ENCODE measurements around the gene FSTL3. TPM values are rescaled to one million over a fixed set of nuclear protein-coding genes. Genes with fewer than 3 reads are reported as not detected.

The FSTL3 gene
- total RNA-seq, 1 experiment from 2014 or later = 6.8 TPM

GRCh38 chr19:688214-688613 is 12.0 kb downstream of the FSTL3 start:
- WGBS (ENCODE audit: extremely low coverage, insufficient read length, low lambda C conversion rate) = no CpG with 5 or more reads among the region's 15 CpGs
- peaks cover 3% of the 10 kb centered on the region in 2 experiments; a peak in 1 of 4 replicates for H3K4me1 Mint-ChIP-seq

More at GRCh38 chr19:688214-688613, 12.0 kb downstream of the FSTL3 start:
- Histone ChIP-seq H3K4me1 (ENCODE audit: insufficient read depth, low read length) (no peaks in the 10 kb centered on the region), H4K5ac (ENCODE audit: insufficient read length, low read depth, low read length) (no peak overlapping the region), H3K4ac (ENCODE audit: low read depth, low read length) (no peak overlapping the region), H2BK12ac (ENCODE audit: insufficient read length, low read depth, low read length) (no peak overlapping the region), H3K79me2 (ENCODE audit: insufficient read depth, low read length) (no peaks in the 10 kb centered on the region), H3T11ph (ENCODE audit: low read length) (no peak overlapping the region), H3K27ac (ENCODE audit: insufficient read length, low read depth, low read length) (no peak overlapping the region), H3K14ac (ENCODE audit: insufficient read depth, low read length) (no peak overlapping the region), H3K9ac (ENCODE audit: extremely low read depth, insufficient read length, low read length) (no peak overlapping the region), H3K23ac (ENCODE audit: insufficient read length, low read depth, low read length) (no peak overlapping the region), H2BK5ac (ENCODE audit: insufficient read length, low read length) (no peak overlapping the region), H3K4me2 (ENCODE audit: insufficient read depth, insufficient read length, low read length) (no peak overlapping the region), H2BK120ac (ENCODE audit: low read depth, low read length, poor library complexity, severe bottlenecking) (no peak overlapping the region), H3K9me3 (ENCODE audit: control insufficient read depth, low read depth, low read length) (no peaks in the 10 kb centered on the region), H4K8ac (replicated peaks; ENCODE audit: insufficient read length, low read depth, low read length) (no peak overlapping the region), H3K23me2 (ENCODE audit: insufficient read length, low read depth, low read length, poor library complexity, severe bottlenecking) (no peaks in the 10 kb centered on the region), H3K18ac (ENCODE audit: insufficient read length, low read depth, low read length) (no peak overlapping the region), H2AK5ac (ENCODE audit: insufficient read length, low read length) (no peak overlapping the region), H2BK15ac (ENCODE audit: low read depth, low read length) (no peak overlapping the region), H4K91ac (ENCODE audit: insufficient read length, low read depth, low read length) (no peak overlapping the region), H4K20me1 (ENCODE audit: control insufficient read depth, insufficient read depth, insufficient read length) (no peaks in the 10 kb centered on the region), H2AFZ (ENCODE audit: low read length) (no peak overlapping the region), H3K79me1 (ENCODE audit: insufficient read depth, low read depth, low read length, poor library complexity, severe bottlenecking) (no peaks in the 10 kb centered on the region), H3K56ac (ENCODE audit: insufficient read length, low read depth, low read length) (no peak overlapping the region), H3K27me3 (ENCODE audit: insufficient read depth, low read length) (no peaks in the 10 kb centered on the region), H2BK20ac (ENCODE audit: low read depth, low read length, poor library complexity, severe bottlenecking) (no peak overlapping the region)
- Mint-ChIP-seq H3K9me3 (peaks cover 3 to 5% of the 10 kb centered on the region in 2 experiments; a peak in 2 of 5 replicates), H3K27me3 (ENCODE audit: low read depth) (peaks cover 10% of the 10 kb centered on the region), H3K4me3 (no peak overlapping the region), H3K36me3 (ENCODE audit: insufficient read depth in 1 of 3, low read depth in 3 of 3) (no peaks in the 10 kb centered on the region), H3K27ac (no peak overlapping the region)
- no peak for DNase-seq
- no peak for TF ChIP-seq CTCF (conservative IDR thresholded peaks at IDR 0.05)

Data from H9 (cell line).